ENCODE data around the gene NTF3.

The NTF3 gene

DNA sequence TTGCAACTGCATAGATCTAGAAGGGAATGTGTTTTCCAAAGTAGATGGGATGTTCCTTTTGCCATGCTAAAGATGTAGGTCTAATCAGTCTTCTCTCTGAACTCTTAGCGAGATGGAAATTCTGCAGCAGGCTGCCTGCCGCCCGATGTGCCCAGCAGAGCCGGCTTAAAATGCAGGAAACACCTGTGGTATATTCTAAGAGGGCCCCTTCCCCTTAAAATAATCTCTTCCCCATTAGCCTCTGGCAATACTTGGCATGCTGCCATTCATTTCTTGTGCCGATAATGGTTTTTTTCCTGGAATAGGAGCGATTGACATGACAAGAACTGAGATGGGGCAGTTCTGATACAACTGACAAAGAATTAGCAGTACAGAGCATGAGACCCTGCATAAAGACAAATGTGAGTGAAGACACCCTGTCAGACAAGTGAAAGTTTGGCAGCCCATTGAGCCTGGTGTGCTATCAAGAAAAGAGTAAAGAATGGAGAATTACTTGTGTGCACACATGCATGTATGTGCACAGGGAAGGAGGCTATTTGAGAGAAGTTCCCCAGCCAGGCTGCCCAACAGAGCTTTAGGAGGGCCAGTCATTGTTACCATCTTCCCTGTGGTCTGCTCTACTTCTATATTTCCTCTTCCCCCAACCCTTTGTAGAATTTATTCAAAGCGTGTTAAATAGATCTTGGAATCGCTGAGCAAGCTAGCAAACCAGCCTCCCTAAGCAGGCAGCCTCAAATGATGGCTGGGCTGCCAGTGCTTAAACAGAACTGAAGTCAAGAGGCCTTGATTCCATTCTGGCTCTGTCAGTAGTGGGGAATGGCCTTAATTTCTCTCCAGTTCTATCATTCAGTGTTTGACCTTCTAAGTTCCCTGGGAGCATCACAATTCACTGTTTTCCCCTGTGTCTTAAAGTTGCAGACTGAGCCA, 29.6 kb upstream of the NTF3 start:
- Histone ChIP-seq H3K27me3 (ENCODE audit: control insufficient read depth, insufficient read depth, low read length) (no peaks in the 10 kb centered on the region; the same call in 1 of the 2 replicates), H3K9me3 (ENCODE audit: control insufficient read depth, insufficient read depth, low read length) (no peaks in the 10 kb centered on the region), H3K4me3 (ENCODE audit: low read depth, low read length) (no peak overlapping the region), H3K27ac (ENCODE audit: low read depth, low read length) (no peak overlapping the region), H3K36me3 (ENCODE audit: control insufficient read depth, insufficient read depth, low read length) (no peaks in the 10 kb centered on the region), H3K4me1 (ENCODE audit: control insufficient read depth, insufficient read depth, low read length) (no peaks in the 10 kb centered on the region), H3K9ac (ENCODE audit: low read depth, low read length) (no peak overlapping the region)

DNA sequence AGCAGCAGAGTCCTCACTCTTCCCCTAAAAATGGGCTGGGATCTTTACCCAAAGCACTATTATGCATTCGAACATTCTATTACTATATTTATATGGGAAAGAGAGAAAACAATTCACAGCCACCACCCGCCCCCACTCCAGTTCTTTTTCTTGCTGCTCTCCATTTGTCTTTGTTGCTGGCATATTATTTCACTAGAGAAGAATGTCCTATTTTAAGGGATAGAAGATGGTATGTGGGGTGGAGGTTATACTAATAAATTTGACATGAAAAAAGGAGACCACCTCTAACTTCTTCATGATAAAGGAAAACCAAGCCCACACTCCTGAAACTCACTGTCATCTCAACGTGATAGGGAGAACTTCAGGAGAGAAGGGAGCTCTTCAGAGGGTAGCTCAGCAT, 28.5 kb upstream of the NTF3 start:
- H3K9ac ChIP-seq (ENCODE audit: low read depth, low read length), result no peak overlapping the region
- H3K27ac ChIP-seq (ENCODE audit: low read depth, low read length), result no peak overlapping the region
- H3K27me3 ChIP-seq (ENCODE audit: control insufficient read depth, insufficient read depth, low read length), result no peaks in the 10 kb centered on the region; the same call in 1 of the 2 replicates
- H3K4me1 ChIP-seq (ENCODE audit: control insufficient read depth, insufficient read depth, low read length), result no peaks in the 10 kb centered on the region
- no peaks in the 10 kb centered on the region for H3K36me3 ChIP-seq (ENCODE audit: control insufficient read depth, insufficient read depth, low read length)
- H3K4me3 ChIP-seq (ENCODE audit: low read depth, low read length), result no peak overlapping the region
- H3K9me3 ChIP-seq (ENCODE audit: control insufficient read depth, insufficient read depth, low read length), result no peaks in the 10 kb centered on the region

DNA sequence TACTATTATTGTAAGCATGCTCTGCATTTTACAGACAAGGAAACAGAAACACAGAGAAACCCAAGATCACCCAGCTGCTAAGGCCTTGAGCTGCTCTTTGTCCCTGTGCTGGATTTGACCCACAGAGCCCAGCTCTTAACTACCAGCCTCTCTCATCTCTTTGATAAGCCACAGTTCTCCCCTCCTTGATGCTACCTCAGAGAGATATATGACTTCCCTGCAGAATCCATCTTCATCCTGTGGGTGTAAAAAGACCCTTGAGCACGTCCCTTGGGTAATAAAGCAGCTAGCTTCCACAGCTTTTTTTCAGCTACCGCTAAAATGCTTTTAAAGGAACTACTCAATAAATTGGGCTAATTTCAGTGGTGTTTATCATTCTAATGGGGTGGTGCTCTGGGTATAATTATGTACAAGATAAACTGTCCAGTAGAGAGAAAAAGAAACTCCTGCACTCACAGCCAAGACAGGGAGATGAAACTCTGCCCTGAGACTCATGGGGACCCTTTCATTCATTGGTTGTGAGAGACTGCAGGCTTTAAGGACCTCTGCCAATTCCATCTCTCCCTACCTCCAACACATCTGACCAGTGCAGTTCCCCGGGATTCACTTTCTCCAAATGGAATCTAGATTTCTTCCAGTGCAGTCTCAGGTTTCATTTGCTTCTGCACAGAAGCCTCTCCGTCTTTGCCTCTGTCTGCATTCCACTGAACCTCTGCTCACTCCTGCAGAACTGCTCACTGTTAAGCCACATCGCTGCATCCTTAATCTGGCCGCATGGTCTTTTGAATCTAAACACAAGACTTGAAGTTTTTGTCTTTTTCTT, 24.7 kb upstream of the NTF3 start:
- Histone ChIP-seq H3K27me3 (ENCODE audit: control insufficient read depth, insufficient read depth, low read length) (no peaks in the 10 kb centered on the region), H3K27ac (ENCODE audit: low read depth, low read length) (no peak overlapping the region), H3K4me3 (ENCODE audit: low read depth, low read length) (no peak overlapping the region), H3K9ac (ENCODE audit: low read depth, low read length) (no peak overlapping the region), H3K9me3 (ENCODE audit: control insufficient read depth, insufficient read depth, low read length) (no peaks in the 10 kb centered on the region), H3K4me1 (ENCODE audit: control insufficient read depth, insufficient read depth, low read length) (no peaks in the 10 kb centered on the region), H3K36me3 (ENCODE audit: control insufficient read depth, insufficient read depth, low read length) (no peaks in the 10 kb centered on the region)

DNA sequence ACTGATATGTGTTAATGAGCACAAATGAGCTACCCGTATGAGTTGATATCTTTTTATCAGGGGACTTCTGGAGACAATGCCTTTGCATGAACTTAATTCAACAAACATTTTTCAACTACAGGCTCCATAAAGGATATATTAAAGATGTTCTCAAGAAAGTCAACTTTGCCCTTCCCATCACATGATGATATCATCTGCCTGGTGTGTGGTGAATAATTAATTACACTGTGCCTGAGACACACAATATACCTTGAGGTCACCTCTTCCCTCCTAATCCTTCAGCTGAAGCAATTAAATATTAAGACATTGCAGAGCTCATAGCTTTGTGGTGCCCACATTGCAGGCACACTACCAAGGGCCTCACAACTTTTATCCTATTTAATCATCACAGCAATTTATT, 22.3 kb upstream of the NTF3 start:
- Histone ChIP-seq H3K9ac (ENCODE audit: low read depth, low read length) (no peak overlapping the region), H3K36me3 (ENCODE audit: control insufficient read depth, insufficient read depth, low read length) (no peaks in the 10 kb centered on the region), H3K27me3 (ENCODE audit: control insufficient read depth, insufficient read depth, low read length) (no peaks in the 10 kb centered on the region), H3K27ac (ENCODE audit: low read depth, low read length) (no peak overlapping the region), H3K4me3 (ENCODE audit: low read depth, low read length) (no peak overlapping the region), H3K4me1 (ENCODE audit: control insufficient read depth, insufficient read depth, low read length) (no peaks in the 10 kb centered on the region), H3K9me3 (ENCODE audit: control insufficient read depth, insufficient read depth, low read length) (no peaks in the 10 kb centered on the region)

DNA sequence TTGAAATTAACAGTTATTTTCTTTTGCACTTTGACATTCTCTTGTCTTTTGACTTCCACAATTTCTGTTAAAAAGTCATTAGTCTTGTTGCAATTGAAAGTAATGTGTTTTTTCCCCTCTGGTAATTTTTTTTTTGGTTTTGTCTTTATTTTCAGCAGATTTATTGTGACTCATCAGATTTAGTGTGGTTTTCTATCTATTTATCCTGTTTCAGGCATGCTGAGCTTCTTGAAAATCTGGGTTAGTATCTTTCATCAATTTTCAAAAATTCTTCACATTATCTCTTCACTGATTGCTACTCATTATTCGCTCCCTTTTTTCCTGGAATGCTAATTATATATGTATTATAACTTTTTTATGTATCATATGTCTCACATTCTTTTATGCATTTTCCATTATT, 15.3 kb upstream of the NTF3 start:
- H3K4me1 ChIP-seq (ENCODE audit: control insufficient read depth, insufficient read depth, low read length), result no peaks in the 10 kb centered on the region
- no peaks in the 10 kb centered on the region for H3K36me3 ChIP-seq (ENCODE audit: control insufficient read depth, insufficient read depth, low read length)
- no peak overlapping the region for H3K27ac ChIP-seq (ENCODE audit: low read depth, low read length)
- H3K9me3 ChIP-seq (ENCODE audit: control insufficient read depth, insufficient read depth, low read length), result no peaks in the 10 kb centered on the region
- H3K9ac ChIP-seq (ENCODE audit: low read depth, low read length), result no peak overlapping the region
- H3K4me3 ChIP-seq (ENCODE audit: low read depth, low read length), result no peak overlapping the region
- no peaks in the 10 kb centered on the region for H3K27me3 ChIP-seq (ENCODE audit: control insufficient read depth, insufficient read depth, low read length)

DNA sequence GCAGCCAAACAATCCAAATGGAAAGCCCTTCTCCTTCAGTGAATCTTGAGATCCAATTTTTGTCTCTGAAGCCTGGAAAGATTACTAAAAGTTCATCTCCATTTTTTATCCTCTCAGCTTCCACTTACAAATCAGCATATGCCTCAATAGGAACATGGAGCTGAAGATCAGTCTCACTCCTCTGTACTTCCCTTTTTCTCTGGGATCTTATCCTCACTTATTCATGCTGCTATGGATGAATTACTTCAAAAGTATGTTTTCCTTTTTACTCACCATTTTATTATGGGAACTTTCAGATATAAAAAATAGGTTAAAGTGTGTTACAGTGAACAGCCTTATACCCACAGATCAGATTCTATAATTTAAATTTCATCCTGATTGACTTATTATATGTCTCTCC, 14.4 kb upstream of the NTF3 start:
- Histone ChIP-seq H3K27me3 (ENCODE audit: control insufficient read depth, insufficient read depth, low read length) (no peaks in the 10 kb centered on the region), H3K9ac (ENCODE audit: low read depth, low read length) (no peak overlapping the region), H3K27ac (ENCODE audit: low read depth, low read length) (no peak overlapping the region), H3K4me3 (ENCODE audit: low read depth, low read length) (no peak overlapping the region), H3K9me3 (ENCODE audit: control insufficient read depth, insufficient read depth, low read length) (no peaks in the 10 kb centered on the region), H3K36me3 (ENCODE audit: control insufficient read depth, insufficient read depth, low read length) (no peaks in the 10 kb centered on the region), H3K4me1 (ENCODE audit: control insufficient read depth, insufficient read depth, low read length) (no peaks in the 10 kb centered on the region)

DNA sequence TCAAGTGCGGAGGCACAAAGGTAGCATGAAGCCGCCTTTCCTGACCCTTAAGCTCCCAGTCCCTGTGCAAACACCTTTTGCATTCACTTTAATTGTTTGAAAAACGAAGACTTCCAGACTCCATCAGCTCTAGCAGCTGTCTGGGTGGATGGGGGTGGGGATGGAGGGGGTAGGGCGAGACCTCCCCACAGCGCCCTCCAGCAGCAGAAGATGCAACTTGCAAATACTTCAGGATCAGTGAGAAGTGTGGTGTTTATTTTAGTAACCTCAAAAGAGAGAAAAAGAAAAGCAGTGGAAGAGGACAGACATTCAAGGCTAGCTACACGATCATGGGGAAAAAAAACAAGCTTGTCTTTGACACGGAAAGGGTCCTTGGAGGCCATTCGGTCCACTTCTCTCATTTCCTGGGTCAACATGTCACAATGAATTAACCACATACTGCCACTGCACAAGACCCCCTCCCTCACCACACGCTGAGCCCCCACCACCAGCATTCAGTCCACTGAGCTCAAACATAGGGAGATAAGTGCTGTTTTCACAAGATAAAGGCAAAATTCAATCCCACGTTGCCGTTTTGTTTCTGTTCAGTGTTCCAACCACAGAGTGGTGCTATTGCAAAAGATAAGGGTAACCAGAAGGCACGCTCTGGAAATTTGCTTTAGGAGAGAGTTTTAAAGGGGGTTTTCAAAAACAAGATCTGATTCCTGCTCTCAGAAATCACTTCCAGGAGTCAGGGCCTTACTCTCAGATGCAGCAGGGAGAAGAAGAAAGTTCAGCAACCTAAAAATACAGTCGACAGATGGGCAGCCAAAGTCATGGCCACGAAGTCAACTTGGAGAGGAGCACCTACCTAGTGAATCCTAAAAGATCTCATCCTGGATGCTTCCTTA, 3.3 kb upstream of the NTF3 start:
- H3K9ac ChIP-seq (ENCODE audit: low read depth, low read length), result no peak overlapping the region
- no peaks in the 10 kb centered on the region for H3K9me3 ChIP-seq (ENCODE audit: control insufficient read depth, insufficient read depth, low read length)
- H3K27ac ChIP-seq (ENCODE audit: low read depth, low read length), result no peak overlapping the region
- no peaks in the 10 kb centered on the region for H3K36me3 ChIP-seq (ENCODE audit: control insufficient read depth, insufficient read depth, low read length)
- peaks cover 49% of the 10 kb centered on the region for H3K27me3 ChIP-seq (ENCODE audit: control insufficient read depth, insufficient read depth, low read length)
- peaks cover 32% of the 10 kb centered on the region for H3K4me1 ChIP-seq (ENCODE audit: control insufficient read depth, insufficient read depth, low read length)
- peak overlapping the region; percentile 53 for H3K4me3 ChIP-seq (ENCODE audit: low read depth, low read length)

DNA sequence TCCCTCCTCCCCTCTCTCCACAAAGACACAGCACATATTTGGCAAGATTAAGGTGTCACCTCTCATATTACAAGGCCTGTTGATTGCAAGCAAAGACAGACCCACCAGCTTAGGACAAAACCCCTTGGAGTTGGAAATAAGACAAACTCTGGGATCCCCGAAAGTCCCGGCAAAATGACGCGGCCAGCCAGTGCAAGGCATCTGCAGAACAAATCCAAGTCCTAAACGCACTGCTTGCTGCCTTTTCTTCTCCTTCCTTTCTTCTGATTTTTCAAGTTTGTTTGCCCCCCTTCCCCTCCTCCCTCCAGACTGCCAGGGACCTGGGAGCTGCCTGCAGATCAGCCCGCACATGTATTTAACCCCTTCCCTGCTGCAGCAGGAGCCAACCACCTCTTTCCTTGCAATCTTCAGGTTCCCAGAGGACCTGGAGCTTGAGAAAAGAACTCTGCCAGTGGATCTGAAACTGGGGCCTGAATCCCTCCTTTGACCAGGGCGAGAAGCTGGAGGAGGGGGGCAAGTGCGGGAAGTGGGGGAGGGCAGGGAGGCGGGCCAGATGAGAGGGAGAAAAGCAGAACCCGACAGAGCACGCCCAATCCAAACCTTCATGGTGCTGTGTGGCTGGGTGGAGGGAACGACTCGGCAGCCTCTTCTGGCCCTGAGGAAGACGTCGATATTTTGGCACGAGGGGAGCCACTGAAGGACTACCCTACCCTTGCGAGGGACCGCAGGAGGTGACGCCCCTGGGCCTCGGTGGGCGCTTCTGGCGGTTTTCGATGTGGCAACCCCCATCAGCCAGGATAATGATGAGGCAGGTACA, 2.0 kb upstream of the NTF3 start:
- H3K27me3 ChIP-seq (ENCODE audit: control insufficient read depth, insufficient read depth, low read length), result peaks cover 63% of the 10 kb centered on the region

DNA sequence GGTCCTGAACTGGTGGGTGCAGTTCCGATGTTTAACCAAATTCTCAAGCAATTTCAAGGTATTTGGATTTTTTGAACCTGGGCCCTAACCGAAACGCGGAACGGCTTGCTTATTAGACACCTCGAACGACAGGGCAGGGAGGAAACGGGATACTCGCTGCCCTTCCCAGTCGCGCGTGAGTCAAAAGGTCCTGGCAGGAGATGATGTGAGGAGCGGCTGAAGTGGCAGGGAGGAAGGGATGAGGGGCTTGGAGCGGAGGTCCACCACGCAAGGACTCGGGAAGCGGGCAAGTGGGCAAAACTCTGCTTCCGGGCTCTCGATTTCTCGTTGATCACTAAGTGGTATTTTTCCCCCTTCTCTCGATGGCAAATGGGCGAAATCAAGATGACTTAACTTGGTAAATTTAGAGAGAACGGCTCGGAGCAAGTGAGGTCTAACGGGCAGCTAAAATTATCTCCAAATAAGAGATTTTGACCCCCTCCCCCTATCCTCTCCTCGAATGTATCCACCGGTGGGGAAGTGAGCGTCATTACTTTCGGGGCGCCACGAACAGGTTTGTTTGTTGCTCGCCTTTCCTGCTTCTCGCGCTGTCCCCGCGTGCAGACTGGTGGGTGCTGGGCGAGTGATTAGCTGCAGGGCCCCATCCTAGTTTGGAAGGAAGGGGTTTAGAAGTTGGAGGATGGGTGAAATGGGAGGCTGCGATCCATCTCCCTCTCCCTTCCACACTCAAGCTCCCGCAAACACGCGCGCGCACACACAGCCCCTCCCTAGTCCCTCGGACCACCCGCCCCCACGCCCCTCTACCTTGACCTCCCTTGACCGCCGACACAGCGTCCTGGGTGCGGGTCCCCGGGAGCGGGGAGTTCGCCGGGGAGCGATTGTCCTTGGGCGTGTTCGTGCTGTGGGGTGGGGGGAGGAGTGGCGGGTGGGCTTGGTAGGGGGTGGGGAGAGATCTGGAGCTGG, 986 bp upstream of the NTF3 start:
- H3K4me1 ChIP-seq (ENCODE audit: control insufficient read depth, insufficient read depth, low read length), result peaks cover 44% of the 10 kb centered on the region
- H3K27ac ChIP-seq (ENCODE audit: low read depth, low read length), result no peak overlapping the region
- no peaks in the 10 kb centered on the region for H3K36me3 ChIP-seq (ENCODE audit: control insufficient read depth, insufficient read depth, low read length)
- no peaks in the 10 kb centered on the region for H3K9me3 ChIP-seq (ENCODE audit: control insufficient read depth, insufficient read depth, low read length)
- peak overlapping the region; percentile 69 for H3K4me3 ChIP-seq (ENCODE audit: low read depth, low read length)
- no peak overlapping the region for H3K9ac ChIP-seq (ENCODE audit: low read depth, low read length)
- peaks cover 73% of the 10 kb centered on the region for H3K27me3 ChIP-seq (ENCODE audit: control insufficient read depth, insufficient read depth, low read length)

More for the DNA sequence above, 2.0 kb upstream of the NTF3 start:
- no peaks in the 10 kb centered on the region for H3K36me3 ChIP-seq (ENCODE audit: control insufficient read depth, insufficient read depth, low read length)
- no peak overlapping the region for H3K9ac ChIP-seq (ENCODE audit: low read depth, low read length)
- peaks cover 42% of the 10 kb centered on the region for H3K4me1 ChIP-seq (ENCODE audit: control insufficient read depth, insufficient read depth, low read length)
- H3K4me3 ChIP-seq (ENCODE audit: low read depth, low read length), result peak overlapping the region; percentile 69
- no peaks in the 10 kb centered on the region for H3K9me3 ChIP-seq (ENCODE audit: control insufficient read depth, insufficient read depth, low read length)
- peak overlapping the region; percentile 47 for H3K27ac ChIP-seq (ENCODE audit: low read depth, low read length)
